Measurements from ENCODE around the gene ATP6V0D1.

GRCh38 chr16:67429053-67429798 is 51.7 kb downstream of the ATP6V0D1 start:
- TF ChIP-seq EP300 (IDR thresholded peaks at IDR 0.05; ENCODE audit: borderline replicate concordance in 1 of 2, low read depth in 1 of 2, low read length in 1 of 2) (no peak), CTCF (IDR thresholded peaks at IDR 0.05) (no peak), RAD21 (IDR thresholded peaks at IDR 0.05; ENCODE audit: low read length) (no peak), RFX5 (IDR thresholded peaks at IDR 0.05; ENCODE audit: low read length) (no peak), MAX (IDR thresholded peaks at IDR 0.05; ENCODE audit: low read depth) (no peak), TAF1 (IDR thresholded peaks at IDR 0.05; ENCODE audit: borderline replicate concordance, low read depth, low read length) (no peak), RCOR1 (IDR thresholded peaks at IDR 0.05; ENCODE audit: low read length) (no peak)

All from SK-N-SH (cell line).